Astrocyte (in vitro differentiated cells and primary cell): ENCODE data around the gene ASF1A. TPM values are rescaled to one million over a fixed set of nuclear protein-coding genes. Genes with fewer than 3 reads are reported as not detected.

Source experiments
- DNase-seq: peaks from one replicate; pipeline ENCODE4 v3.0.0-alpha.2; 2010; ENCODE audit warnings: low read depth
- FAIRE-seq: peaks from 2 replicates; lab custom pipeline; 2011; peaks lifted over from hg19 to GRCh38; lab: Jason Lieb, UNC
- H2AFZ ChIP-seq: 2 replicates; pipeline ENCODE4 v1.6.0; 2012; ENCODE audit warnings: low read depth, low read length, inconsistent platforms
- H3K27ac ChIP-seq: 2 replicates; pipeline ENCODE4 v1.5.1; 2011; ENCODE audit warnings: low read depth, low read length, inconsistent platforms
- H3K27me3 ChIP-seq: 2 replicates; pipeline ENCODE4 v1.6.0; 2011; ENCODE audit warnings: low read length, inconsistent platforms; ENCODE audit not compliant: insufficient read depth
- H3K36me3 ChIP-seq: 2 replicates; pipeline ENCODE4 v1.5.1; 2011; ENCODE audit warnings: low read length, inconsistent platforms; ENCODE audit not compliant: insufficient read depth
- H3K4me1 ChIP-seq: 2 replicates; pipeline ENCODE4 v1.5.1; 2011; ENCODE audit warnings: low read length, inconsistent platforms; ENCODE audit not compliant: insufficient read depth
- H3K4me2 ChIP-seq: 2 replicates; pipeline ENCODE4 v1.6.0; 2012; ENCODE audit warnings: low read length, inconsistent platforms
- H3K4me3 ChIP-seq: 2 replicates; pipeline ENCODE4 v1.5.1; 2011; ENCODE audit warnings: low read depth, mild to moderate bottlenecking, low read length, inconsistent platforms; ENCODE audit not compliant: insufficient read depth
- H3K79me2 ChIP-seq: 2 replicates; pipeline ENCODE4 v1.6.0; 2012; ENCODE audit warnings: mild to moderate bottlenecking, low read length, inconsistent platforms; ENCODE audit not compliant: insufficient read depth
- H3K9ac ChIP-seq: 2 replicates; pipeline ENCODE4 v1.6.0; 2012; ENCODE audit warnings: mild to moderate bottlenecking, low read length, inconsistent platforms
- H3K9me3 ChIP-seq: 2 replicates; pipeline ENCODE4 v1.5.1; 2012; ENCODE audit warnings: low read depth, mild to moderate bottlenecking, low read length, inconsistent platforms; ENCODE audit not compliant: insufficient read depth
- H4K20me1 ChIP-seq: 2 replicates; pipeline ENCODE4 v1.6.0; 2012; ENCODE audit warnings: low read length, inconsistent platforms; ENCODE audit not compliant: insufficient read depth
- H3K27ac Mint-ChIP-seq: one replicate; pipeline ENCODE4 v1.8.0; 2021; ENCODE audit warnings: mild to moderate bottlenecking, mixed read lengths; ENCODE audit not compliant: unreplicated experiment
- H3K27me3 Mint-ChIP-seq: one replicate; pipeline ENCODE4 v1.8.0; 2021; ENCODE audit warnings: low read depth, mixed read lengths; ENCODE audit not compliant: unreplicated experiment
- H3K36me3 Mint-ChIP-seq: one replicate; pipeline ENCODE4 v1.8.0; 2021; ENCODE audit warnings: low read depth, mixed read lengths; ENCODE audit not compliant: unreplicated experiment
- H3K4me1 Mint-ChIP-seq: one replicate; pipeline ENCODE4 v1.8.0; 2021; ENCODE audit warnings: low read depth, mixed read lengths; ENCODE audit not compliant: unreplicated experiment
- H3K4me3 Mint-ChIP-seq: one replicate; pipeline ENCODE4 v1.8.0; 2021; ENCODE audit warnings: mild to moderate bottlenecking, moderate library complexity, mixed read lengths; ENCODE audit not compliant: unreplicated experiment
- H3K9me3 Mint-ChIP-seq: one replicate; pipeline ENCODE4 v1.8.0; 2021; ENCODE audit warnings: mild to moderate bottlenecking, mixed read lengths; ENCODE audit not compliant: unreplicated experiment
- EZH2 ChIP-seq: IDR thresholded peaks from 2 replicates; pipeline ENCODE4 v1.6.1; 2012; ENCODE audit warnings: mild to moderate bottlenecking, low read length, inconsistent platforms; ENCODE audit not compliant: insufficient read depth
- total RNA-seq: library from RNA; stranded (reverse); gene quantifications from 2 replicates; pipeline ENCODE4 v1.2.1, GENCODE V29; 2021
- TF ChIP-seq, protein P1 (sequence below): IDR thresholded peaks from 2 replicates; pipeline ENCODE4 v1.5.1; 2011; ENCODE audit warnings: low read depth, mild to moderate bottlenecking, inconsistent platforms, low read length, moderate library complexity; ENCODE audit not compliant: insufficient read depth

ASF1A gene
- total RNA-seq, 1 donor from 2014 or later, result 35.7 TPM

DNA sequence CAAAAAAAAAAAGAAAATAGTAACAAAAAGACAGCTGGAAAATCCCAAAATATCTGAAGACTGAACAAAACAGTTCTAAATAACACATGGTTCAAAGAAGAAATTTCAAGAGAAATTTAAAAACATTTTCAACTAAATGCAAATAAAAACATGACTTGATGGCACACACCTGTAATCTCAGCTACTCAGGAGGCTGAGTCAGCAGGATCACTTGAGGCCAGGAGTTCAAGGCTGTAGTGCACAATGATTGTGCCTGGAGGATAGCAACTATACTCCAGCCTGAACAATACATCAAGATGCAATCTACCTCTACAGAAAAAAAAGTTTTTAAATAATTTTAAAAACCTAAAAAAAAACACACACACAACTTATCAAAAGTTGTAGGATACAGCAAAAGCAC, 21.6 kb upstream of the ASF1A start:
- H3K27ac ChIP-seq, result no peak overlapping the region
- H3K9ac ChIP-seq, result no peak overlapping the region
- no peak overlapping the region for H3K4me2 ChIP-seq
- no peaks in the 10 kb centered on the region for H4K20me1 ChIP-seq
- no peak overlapping the region for H3K4me3 ChIP-seq
- peaks cover 22% of the 10 kb centered on the region for H3K4me1 Mint-ChIP-seq
- H3K36me3 ChIP-seq, result no peaks in the 10 kb centered on the region
- TF ChIP-seq, protein P1, sequence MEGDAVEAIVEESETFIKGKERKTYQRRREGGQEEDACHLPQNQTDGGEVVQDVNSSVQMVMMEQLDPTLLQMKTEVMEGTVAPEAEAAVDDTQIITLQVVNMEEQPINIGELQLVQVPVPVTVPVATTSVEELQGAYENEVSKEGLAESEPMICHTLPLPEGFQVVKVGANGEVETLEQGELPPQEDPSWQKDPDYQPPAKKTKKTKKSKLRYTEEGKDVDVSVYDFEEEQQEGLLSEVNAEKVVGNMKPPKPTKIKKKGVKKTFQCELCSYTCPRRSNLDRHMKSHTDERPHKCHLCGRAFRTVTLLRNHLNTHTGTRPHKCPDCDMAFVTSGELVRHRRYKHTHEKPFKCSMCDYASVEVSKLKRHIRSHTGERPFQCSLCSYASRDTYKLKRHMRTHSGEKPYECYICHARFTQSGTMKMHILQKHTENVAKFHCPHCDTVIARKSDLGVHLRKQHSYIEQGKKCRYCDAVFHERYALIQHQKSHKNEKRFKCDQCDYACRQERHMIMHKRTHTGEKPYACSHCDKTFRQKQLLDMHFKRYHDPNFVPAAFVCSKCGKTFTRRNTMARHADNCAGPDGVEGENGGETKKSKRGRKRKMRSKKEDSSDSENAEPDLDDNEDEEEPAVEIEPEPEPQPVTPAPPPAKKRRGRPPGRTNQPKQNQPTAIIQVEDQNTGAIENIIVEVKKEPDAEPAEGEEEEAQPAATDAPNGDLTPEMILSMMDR, result no peak
- no peak for TF ChIP-seq EZH2
- DNase-seq, result no peak
- H3K4me1 ChIP-seq, result peaks cover 17% of the 10 kb centered on the region
- no peak overlapping the region for H3K27ac Mint-ChIP-seq
- peaks cover 6% of the 10 kb centered on the region for H3K79me2 ChIP-seq
- H3K9me3 Mint-ChIP-seq, result no peaks in the 10 kb centered on the region
- no peak overlapping the region for H2AFZ ChIP-seq
- no peak overlapping the region for H3K4me3 Mint-ChIP-seq
- FAIRE-seq, result no peak
- no peaks in the 10 kb centered on the region for H3K36me3 Mint-ChIP-seq
- no peaks in the 10 kb centered on the region for H3K27me3 ChIP-seq
- H3K27me3 Mint-ChIP-seq, result no peaks in the 10 kb centered on the region
- H3K9me3 ChIP-seq, result no peaks in the 10 kb centered on the region

DNA sequence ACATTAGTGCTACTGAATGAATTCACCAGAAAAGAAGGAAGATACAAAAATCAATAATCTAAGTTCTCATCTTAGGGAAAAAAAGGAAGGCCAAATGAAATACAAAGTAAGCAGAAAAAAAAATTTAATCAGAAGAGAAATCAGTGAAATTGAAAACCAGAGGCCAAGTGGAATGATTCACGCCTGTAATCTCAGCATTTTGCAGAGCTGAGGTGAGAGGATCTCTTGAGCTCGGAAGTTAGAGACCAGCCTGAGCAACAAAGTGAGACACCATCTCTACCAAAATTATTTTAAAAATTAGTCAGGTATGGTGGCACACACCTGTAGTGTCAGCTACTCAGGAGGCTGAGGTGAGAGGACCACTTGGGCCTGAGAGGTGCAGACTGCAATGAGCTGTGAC, 21.2 kb upstream of the ASF1A start:
- Mint-ChIP-seq H3K4me3 (no peak overlapping the region), H3K36me3 (no peaks in the 10 kb centered on the region), H3K9me3 (no peaks in the 10 kb centered on the region), H3K27me3 (no peaks in the 10 kb centered on the region), H3K4me1 (peaks cover 22% of the 10 kb centered on the region), H3K27ac (no peak overlapping the region)
- Histone ChIP-seq H3K9me3 (no peaks in the 10 kb centered on the region), H3K27me3 (no peaks in the 10 kb centered on the region), H4K20me1 (no peaks in the 10 kb centered on the region), H3K9ac (no peak overlapping the region), H3K79me2 (peaks cover 7% of the 10 kb centered on the region), H3K4me3 (no peak overlapping the region), H3K4me2 (no peak overlapping the region), H3K4me1 (peaks cover 20% of the 10 kb centered on the region), H3K36me3 (no peaks in the 10 kb centered on the region), H3K27ac (no peak overlapping the region), H2AFZ (no peak overlapping the region)
- DNase-seq (peak; percentile 38), FAIRE-seq (no peak)
- TF ChIP-seq, protein P1, result no peak
- TF ChIP-seq EZH2, result no peak

DNA sequence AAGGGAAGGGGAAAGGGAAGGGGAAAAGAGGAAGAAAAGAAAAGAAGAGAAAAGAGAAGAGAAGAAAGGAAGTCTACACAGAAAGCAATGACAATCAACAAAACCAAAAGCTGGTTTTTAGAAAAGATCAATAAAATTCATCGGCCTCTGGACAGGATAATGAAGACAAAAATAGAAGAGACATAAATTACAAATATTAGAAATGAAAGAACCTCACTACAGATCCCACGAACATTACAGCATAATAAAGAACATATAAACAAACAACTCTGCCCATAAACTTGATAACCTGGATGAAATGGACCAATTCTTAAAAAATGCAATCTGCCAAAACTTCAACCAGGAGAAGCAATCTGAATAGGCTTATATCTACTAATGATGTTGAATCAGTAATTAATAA, 20.7 kb upstream of the ASF1A start:
- TF ChIP-seq, protein P1, result no peak
- no peak for TF ChIP-seq EZH2
- Histone ChIP-seq H3K9me3 (no peaks in the 10 kb centered on the region), H3K36me3 (no peaks in the 10 kb centered on the region), H3K27ac (no peak overlapping the region), H3K4me3 (no peak overlapping the region), H3K4me1 (peaks cover 20% of the 10 kb centered on the region), H3K9ac (no peak overlapping the region), H4K20me1 (no peaks in the 10 kb centered on the region), H3K4me2 (no peak overlapping the region), H3K27me3 (no peaks in the 10 kb centered on the region), H2AFZ (no peak overlapping the region), H3K79me2 (peaks cover 10% of the 10 kb centered on the region)
- Mint-ChIP-seq H3K27me3 (no peaks in the 10 kb centered on the region), H3K4me3 (no peak overlapping the region), H3K4me1 (peaks cover 22% of the 10 kb centered on the region), H3K27ac (no peak overlapping the region), H3K36me3 (no peaks in the 10 kb centered on the region), H3K9me3 (no peaks in the 10 kb centered on the region)
- FAIRE-seq (no peak), DNase-seq (no peak)
